WTC11 (cell line): ENCODE results near the gene WDSUB1. TPM values are rescaled to one million over a fixed set of nuclear protein-coding genes. Genes with fewer than 3 reads are reported as not detected.
A peak's percentile ranks its signal among the peaks of the same experiment; 100 is the strongest.

Experiments
- ATAC-seq: fragments of 200-7000 bp; cut with Tn5 transposase; 2 replicates; pipeline ENCODE4 v1.10.0; 2021; ENCODE audit warnings: mild to moderate bottlenecking, moderate library complexity
- CTCF ChIA-PET: fragments of 300-600 bp; sonication (Branson Sonifier 250); formaldehyde crosslinking; loops from one replicate; lab custom pipeline; 2021; ENCODE audit warnings: antibody characterized with exemption; lab: Charles Lee
- POLR2A ChIA-PET: fragments of 350-600 bp; sonication (Branson Sonifier 250); formaldehyde crosslinking; loops from one replicate; lab custom pipeline; 2021; ENCODE audit warnings: antibody characterized with exemption; lab: Charles Lee
- DNase-seq: peaks from one replicate; pipeline ENCODE4 v3.0.0; 2021; ENCODE audit warnings: low spot score
- H3K27ac Mint-ChIP-seq: 2 replicates; pipeline ENCODE4 v1.8.0; 2021; ENCODE audit warnings: mixed read lengths
- H3K27me3 Mint-ChIP-seq: 2 replicates; pipeline ENCODE4 v1.8.0; 2021; ENCODE audit warnings: low read depth, mild to moderate bottlenecking, moderate library complexity, mixed read lengths
- H3K36me3 Mint-ChIP-seq: 2 replicates; pipeline ENCODE4 v1.8.0; 2021; ENCODE audit warnings: mixed read lengths
- H3K4me1 Mint-ChIP-seq: 2 replicates; pipeline ENCODE4 v1.8.0; 2022; ENCODE audit warnings: mixed read lengths
- H3K4me3 Mint-ChIP-seq: 2 replicates; pipeline ENCODE4 v1.8.0; 2021; ENCODE audit warnings: mild to moderate bottlenecking, moderate library complexity, mixed read lengths
- H3K9me3 Mint-ChIP-seq: 2 replicates; pipeline ENCODE4 v1.8.0; 2021; ENCODE audit warnings: mixed read lengths
- CDX4 ChIP-seq: fragments of 250-450 bp; sonication (Bioruptor Pico); IDR thresholded peaks from 2 replicates; pipeline ENCODE4 v1.9.0; 2021; ENCODE audit warnings: moderate library complexity, mild to moderate bottlenecking, inconsistent platforms, borderline replicate concordance
- CREB1 ChIP-seq: sonication (generic); formaldehyde crosslinking; IDR thresholded peaks from 2 replicates; pipeline ENCODE4 v1.8.0; 2023; ENCODE audit warnings: mild to moderate bottlenecking, missing genetic modification reagents
- ESRRA ChIP-seq: sonication (generic); formaldehyde crosslinking; IDR thresholded peaks from 2 replicates; pipeline ENCODE4 v1.8.1; 2022; ENCODE audit warnings: mild to moderate bottlenecking, missing genetic modification reagents, borderline replicate concordance
- FOXJ3 ChIP-seq: sonication (generic); formaldehyde crosslinking; IDR thresholded peaks from 2 replicates; pipeline ENCODE4 v1.9.0; 2021; ENCODE audit warnings: missing genetic modification reagents, mild to moderate bottlenecking, borderline replicate concordance
- FOXK1 ChIP-seq: sonication (generic); formaldehyde crosslinking; IDR thresholded peaks from 2 replicates; pipeline ENCODE4 v1.8.0; 2022; ENCODE audit warnings: mild to moderate bottlenecking, moderate library complexity, missing genetic modification reagents
- HMGA2 ChIP-seq: fragments of 250-450 bp; sonication (Bioruptor Pico); IDR thresholded peaks from 2 replicates; pipeline ENCODE4 v1.4.0; 2021; ENCODE audit warnings: mild to moderate bottlenecking, moderate library complexity
- HMGXB4 ChIP-seq: sonication (generic); formaldehyde crosslinking; IDR thresholded peaks from 2 replicates; pipeline ENCODE4 v1.8.1; 2023; ENCODE audit warnings: mild to moderate bottlenecking, moderate library complexity, missing genetic modification reagents
- JAZF1 ChIP-seq: fragments of 250-450 bp; sonication (Bioruptor Pico); IDR thresholded peaks from 2 replicates; pipeline ENCODE4 v1.9.0; 2021; ENCODE audit warnings: moderate library complexity, mild to moderate bottlenecking, inconsistent platforms
- MAX ChIP-seq: sonication (generic); formaldehyde crosslinking; IDR thresholded peaks from 2 replicates; pipeline ENCODE4 v1.8.0; 2022; ENCODE audit warnings: mild to moderate bottlenecking, missing genetic modification reagents
- MYBL2 ChIP-seq: sonication (generic); formaldehyde crosslinking; IDR thresholded peaks from 2 replicates; pipeline ENCODE4 v1.8.1; 2023; ENCODE audit warnings: mild to moderate bottlenecking, moderate library complexity, missing genetic modification reagents
- NR2C2 ChIP-seq: sonication (generic); formaldehyde crosslinking; IDR thresholded peaks from 2 replicates; pipeline ENCODE4 v1.8.0; 2022; ENCODE audit warnings: mild to moderate bottlenecking, missing genetic modification reagents
- TEAD1 ChIP-seq: sonication (generic); formaldehyde crosslinking; IDR thresholded peaks from 2 replicates; pipeline ENCODE4 v1.8.0; 2022; ENCODE audit warnings: mild to moderate bottlenecking, missing genetic modification reagents
- TEAD4 ChIP-seq: sonication (generic); formaldehyde crosslinking; IDR thresholded peaks from 2 replicates; pipeline ENCODE4 v1.8.0; 2022; ENCODE audit warnings: mild to moderate bottlenecking, missing genetic modification reagents
- USF1 ChIP-seq: sonication (generic); formaldehyde crosslinking; IDR thresholded peaks from 2 replicates; pipeline ENCODE4 v1.8.0; 2022; ENCODE audit warnings: mild to moderate bottlenecking, missing genetic modification reagents
- ZBTB21 ChIP-seq: sonication (generic); formaldehyde crosslinking; IDR thresholded peaks from 2 replicates; pipeline ENCODE4 v1.8.1; 2023; ENCODE audit warnings: mild to moderate bottlenecking, missing genetic modification reagents, borderline replicate concordance
- ZMAT4 ChIP-seq: fragments of 250-450 bp; sonication (Bioruptor Pico); IDR thresholded peaks from 2 replicates; pipeline ENCODE4 v1.9.0; 2021; ENCODE audit warnings: mild to moderate bottlenecking
- ZNF232 ChIP-seq: sonication (generic); formaldehyde crosslinking; IDR thresholded peaks from 2 replicates; pipeline ENCODE4 v1.8.0; 2022; ENCODE audit warnings: mild to moderate bottlenecking, missing genetic modification reagents
- ZNF671 ChIP-seq: fragments of 250-450 bp; sonication (Bioruptor Pico); IDR thresholded peaks from 2 replicates; pipeline ENCODE4 v1.8.0; 2021; ENCODE audit warnings: mild to moderate bottlenecking
- ZSCAN18 ChIP-seq: fragments of 250-450 bp; sonication (Bioruptor Pico); IDR thresholded peaks from 2 replicates; pipeline ENCODE4 v2.1.2; 2022; ENCODE audit warnings: mild to moderate bottlenecking, moderate library complexity
- total RNA-seq: library from RNA; stranded (reverse); gene quantifications from 3 replicates; pipeline ENCODE4 v1.2.3, GENCODE V29; 2021

WDSUB1 gene
- total RNA-seq, 1 experiment from 2014 or later: 5.8 TPM

- ATAC-seq (no peak), DNase-seq (no peak)
- no peak overlapping the region for H3K4me3 Mint-ChIP-seq
- no peaks in the 10 kb centered on the region for H3K27me3 Mint-ChIP-seq
- POLR2A ChIA-PET: no interaction called here
- no peak overlapping the region for H3K27ac Mint-ChIP-seq
- H3K36me3 Mint-ChIP-seq: peaks cover 6% of the 10 kb centered on the region; the same call in 1 of the 2 replicates
- H3K4me1 Mint-ChIP-seq: peaks cover 1% of the 10 kb centered on the region; the same call in 1 of the 2 replicates
- H3K9me3 Mint-ChIP-seq: no peaks in the 10 kb centered on the region
- TF ChIP-seq ZMAT4 (CRISPR knock-in tag) (no peak), ZBTB21 (CRISPR knock-in tag) (no peak), ZSCAN18 (CRISPR knock-in tag) (no peak), ZNF232 (CRISPR knock-in tag) (no peak), CREB1 (CRISPR knock-in tag) (no peak), MYBL2 (CRISPR knock-in tag) (no peak), FOXK1 (CRISPR knock-in tag) (no peak), ESRRA (CRISPR knock-in tag) (no peak), ZNF671 (CRISPR knock-in tag) (no peak), HMGXB4 (CRISPR knock-in tag) (no peak), NR2C2 (CRISPR knock-in tag) (no peak)
- TF ChIP-seq, all 79 proteins: peak for 0
- CTCF ChIA-PET: no interaction called here
Observed at GRCh38 chr2:159279700-159280099, 6.8 kb downstream of the WDSUB1 start.

- no peak for TF ChIP-seq FOXJ3 (CRISPR knock-in tag)
- no peak for TF ChIP-seq ZNF232 (CRISPR knock-in tag)
- no peak for TF ChIP-seq HMGA2 (CRISPR knock-in tag)
- no peak for TF ChIP-seq CDX4 (CRISPR knock-in tag)
- TF ChIP-seq JAZF1 (CRISPR knock-in tag): no peak
- TF ChIP-seq MAX (CRISPR knock-in tag): no peak
- Mint-ChIP-seq H3K4me1 (no peaks in the 10 kb centered on the region), H3K27me3 (no peaks in the 10 kb centered on the region), H3K27ac (no peak overlapping the region), H3K4me3 (no peak overlapping the region), H3K9me3 (no peaks in the 10 kb centered on the region), H3K36me3 (peaks cover 4% of the 10 kb centered on the region)
- CTCF ChIA-PET: no interaction called here
- POLR2A ChIA-PET: no interaction called here
- ATAC-seq (no peak), DNase-seq (no peak)
Observed at GRCh38 chr2:159275111-159275510, 11.4 kb downstream of the WDSUB1 start.

- H3K27ac Mint-ChIP-seq: no peak overlapping the region; the same call in 1 of the 2 replicates
- POLR2A ChIA-PET: no interaction called here
- no peaks in the 10 kb centered on the region for H3K9me3 Mint-ChIP-seq
- CTCF ChIA-PET: interaction anchor here (0.6 to 0.7 kb wide), 2 partner anchors 345 to 696 kb away, joined by 3 read pairs; no protein-coding TSS in a partner anchor
- DNase-seq (no peak), ATAC-seq (peak; percentile 51)
- no peaks in the 10 kb centered on the region for H3K27me3 Mint-ChIP-seq
- TF ChIP-seq USF1 (CRISPR knock-in tag) (no peak), TEAD4 (CRISPR knock-in tag) (no peak), TEAD1 (CRISPR knock-in tag) (no peak)
- peaks cover 4% of the 10 kb centered on the region for H3K36me3 Mint-ChIP-seq
- no peak overlapping the region for H3K4me3 Mint-ChIP-seq
- no peaks in the 10 kb centered on the region for H3K4me1 Mint-ChIP-seq
Observed at GRCh38 chr2:159272156-159272555, 14.3 kb downstream of the WDSUB1 start.
